ENCODE data around the gene RBM33. TPM values are rescaled to one million over a fixed set of nuclear protein-coding genes. Genes with fewer than 3 reads are reported as not detected.

RBM33 gene
- total and polyA plus RNA-seq, 9 of the 15 experiments (the other 6 are each of a cell fraction or from before 2014, with no cell fraction given), result 4.4 to 80.7 (median 27.3) TPM

GRCh38 chr7:155815332-155816191 lies 171.1 kb downstream of the RBM33 start (continued):
- TF ChIP-seq HDAC1 (IDR thresholded peaks at IDR 0.05), result 0 out of 4 replicates have a peak, but pooled peaks of 1 of the 2 experiments have one; percentile 12
- no peak for TF ChIP-seq ZNF121 (CRISPR knock-in tag; conservative IDR thresholded peaks at IDR 0.05)
- 0 out of 4 replicates have a peak, but pooled peaks of 1 of the 2 experiments have one; percentile 39 for TF ChIP-seq RCOR1 (IDR thresholded peaks at IDR 0.05; ENCODE audit: borderline replicate concordance in 1 of 2, low read depth in 2 of 2, low read length in 2 of 2)
- peak; percentile 42; the same call in 1 of the 2 replicates for TF ChIP-seq RB1 (IDR thresholded peaks at IDR 0.05; ENCODE audit: low read depth)
- peak; percentile 66 for TF ChIP-seq REST (IDR thresholded peaks at IDR 0.05; ENCODE audit: borderline replicate concordance)
- TF ChIP-seq REST (CRISPR knock-in tag; IDR thresholded peaks at IDR 0.05; ENCODE audit: low read depth), result no peak
- no peak for TF ChIP-seq MCM2 (IDR thresholded peaks at IDR 0.05; ENCODE audit: low read depth)
- no peak for TF ChIP-seq CBFA2T3 (IDR thresholded peaks at IDR 0.05)
- TF ChIP-seq MYNN (IDR thresholded peaks at IDR 0.05), result 0 out of 2 replicates have a peak, but pooled peaks have one; percentile 58
- TF ChIP-seq MYNN (CRISPR knock-in tag; IDR thresholded peaks at IDR 0.05), result no peak
- TF ChIP-seq BCLAF1 (IDR thresholded peaks at IDR 0.05; ENCODE audit: borderline replicate concordance in 1 of 2, control insufficient read depth in 1 of 2, low read depth in 2 of 2, low read length in 1 of 2), result no peak
- no peak for TF ChIP-seq ZSCAN32 (CRISPR knock-in tag; IDR thresholded peaks at IDR 0.05)
- TF ChIP-seq STAG1 (CRISPR knock-in tag; IDR thresholded peaks at IDR 0.05; ENCODE audit: borderline replicate concordance), result peak; percentile 73; the same call in 1 of the 2 replicates
- TF ChIP-seq ZNF263 (CRISPR knock-in tag; IDR thresholded peaks at IDR 0.05; ENCODE audit: borderline replicate concordance), result 0 out of 2 replicates have a peak, but pooled peaks have one; percentile 18
- peak in 1 of 3 experiments; percentile 11 for TF ChIP-seq YY1 (IDR thresholded peaks at IDR 0.05; ENCODE audit: borderline replicate concordance in 1 of 3, control insufficient read depth in 1 of 3, extremely low read depth in 1 of 3, insufficient read depth in 3 of 3, insufficient read length in 1 of 3, insufficient replicate concordance in 2 of 3, low read depth in 1 of 3, low read length in 2 of 3)

All from K562 (cell line).